ENCODE data around the gene LRRIQ4. TPM values are rescaled to one million over a fixed set of nuclear protein-coding genes. Genes with fewer than 3 reads are reported as not detected.

The LRRIQ4 gene
- polyA plus RNA-seq, 3 donors = not detected

DNA sequence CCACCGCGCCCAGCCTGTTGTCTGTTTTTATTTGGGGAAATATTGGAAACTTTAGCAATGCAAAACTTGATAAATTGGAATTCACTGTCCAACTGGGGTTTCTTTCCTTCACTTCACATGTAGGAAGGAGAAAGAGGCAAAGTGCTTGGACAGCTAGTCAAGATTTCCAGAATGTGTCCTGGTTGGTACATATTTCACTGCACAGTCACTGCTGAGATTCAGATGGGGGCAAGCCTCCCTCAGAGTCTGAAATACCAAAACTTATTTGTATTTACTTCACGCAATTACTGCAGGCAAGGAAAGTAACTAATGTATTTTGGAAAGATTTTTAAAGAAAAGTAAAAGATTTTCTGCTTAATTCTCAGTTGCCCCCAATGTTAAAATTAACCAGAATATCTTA, 36.1 kb downstream of the LRRIQ4 start:
- Histone ChIP-seq H3K36me3 (replicated peaks in 1 of 2; ENCODE audit: control insufficient read depth in 1 of 2, insufficient read depth in 2 of 2, low read length in 2 of 2) (no peaks in the 10 kb centered on the region), H3K9ac (ENCODE audit: insufficient read depth, low read length, poor library complexity, severe bottlenecking) (no peak overlapping the region), H3K9me3 (replicated peaks in 1 of 2; ENCODE audit: control insufficient read depth in 1 of 2, insufficient read depth in 1 of 2, low read length in 2 of 2) (no peaks in the 10 kb centered on the region), H3K79me2 (ENCODE audit: insufficient read depth, low read length) (no peaks in the 10 kb centered on the region), H3K4me3 (replicated peaks in 1 of 3; ENCODE audit: low read depth in 2 of 3, low read length in 3 of 3) (no peak overlapping the region), H3K27ac (ENCODE audit: low read depth in 1 of 2, low read length in 2 of 2) (no peak overlapping the region), H3K4me1 (ENCODE audit: control insufficient read depth in 1 of 2, insufficient read depth in 2 of 2, low read length in 2 of 2) (no peaks in the 10 kb centered on the region), H2AFZ (ENCODE audit: insufficient read depth, low read depth, low read length, poor library complexity, severe bottlenecking) (no peak overlapping the region), H3K27me3 (ENCODE audit: control insufficient read depth in 2 of 2, insufficient read depth in 2 of 2, low read length in 2 of 2) (no peaks in the 10 kb centered on the region), H4K20me1 (ENCODE audit: insufficient read depth, low read length) (no peaks in the 10 kb centered on the region), H3K4me2 (replicated peaks; ENCODE audit: extremely low read depth, low read length, poor library complexity, severe bottlenecking) (no peak overlapping the region)
- Mint-ChIP-seq H3K4me1 (peaks cover 4% of the 10 kb centered on the region), H3K27ac (no peak overlapping the region), H3K27me3 (ENCODE audit: low read depth in 3 of 3) (peaks cover 0 to 4% (median 1%) of the 10 kb centered on the region in 3 donors), H3K4me3 (no peak overlapping the region), H3K36me3 (no peaks in the 10 kb centered on the region), H3K9me3 (no peaks in the 10 kb centered on the region)
- WGBS (ENCODE audit: insufficient coverage) = 100% methylated on average over 2 of the region's 3 CpGs
- no peak for TF ChIP-seq CTCF (IDR thresholded peaks at IDR 0.05)
- no peak for DNase-seq
- intact Hi-C loops (cut with micrococcal nuclease) = no loop called here

GRCh38 chr3:169850618-169851017, 37.9 kb downstream of the LRRIQ4 start:
- intact Hi-C loops (cut with micrococcal nuclease) = no loop called here
- no peak overlapping the region for H3K4me2 ChIP-seq (replicated peaks; ENCODE audit: extremely low read depth, low read length, poor library complexity, severe bottlenecking)
- H3K36me3 Mint-ChIP-seq = no peaks in the 10 kb centered on the region
- no peaks in the 10 kb centered on the region for H3K9me3 Mint-ChIP-seq
- no peak overlapping the region for H2AFZ ChIP-seq (ENCODE audit: insufficient read depth, low read depth, low read length, poor library complexity, severe bottlenecking)
- H3K4me1 ChIP-seq (ENCODE audit: control insufficient read depth in 1 of 2, insufficient read depth in 2 of 2, low read length in 2 of 2) = no peaks in the 10 kb centered on the region
- no peak for DNase-seq
- peaks cover 1% of the 10 kb centered on the region for H3K4me1 Mint-ChIP-seq
- no peaks in the 10 kb centered on the region for H3K27me3 ChIP-seq (ENCODE audit: control insufficient read depth in 2 of 2, insufficient read depth in 2 of 2, low read length in 2 of 2)
- TF ChIP-seq CTCF (IDR thresholded peaks at IDR 0.05) = no peak
- H3K27ac ChIP-seq (ENCODE audit: low read depth in 1 of 2, low read length in 2 of 2) = no peak overlapping the region
- H4K20me1 ChIP-seq (ENCODE audit: insufficient read depth, low read length) = no peaks in the 10 kb centered on the region
- peaks cover 0 to 5% (median 4%) of the 10 kb centered on the region in 3 donors for H3K27me3 Mint-ChIP-seq (ENCODE audit: low read depth in 3 of 3)
- H3K9me3 ChIP-seq (replicated peaks in 1 of 2; ENCODE audit: control insufficient read depth in 1 of 2, insufficient read depth in 1 of 2, low read length in 2 of 2) = no peaks in the 10 kb centered on the region
- H3K4me3 ChIP-seq (replicated peaks in 1 of 3; ENCODE audit: low read depth in 2 of 3, low read length in 3 of 3) = no peak overlapping the region
- no peaks in the 10 kb centered on the region for H3K36me3 ChIP-seq (replicated peaks in 1 of 2; ENCODE audit: control insufficient read depth in 1 of 2, insufficient read depth in 2 of 2, low read length in 2 of 2)
- no peaks in the 10 kb centered on the region for H3K79me2 ChIP-seq (ENCODE audit: insufficient read depth, low read length)
- H3K27ac Mint-ChIP-seq = no peak overlapping the region
- H3K4me3 Mint-ChIP-seq = no peak overlapping the region
- H3K9ac ChIP-seq (ENCODE audit: insufficient read depth, low read length, poor library complexity, severe bottlenecking) = no peak overlapping the region

Measured in CD14-positive monocyte (primary cell).